HepG2 (cell line): ENCODE measurements around the gene ZNF281. TPM values are rescaled to one million over a fixed set of nuclear protein-coding genes. Genes with fewer than 3 reads are reported as not detected.

Source experiments
- CENPX ChIP-seq: sonication (generic); formaldehyde crosslinking; IDR thresholded peaks from 2 replicates; pipeline ENCODE4 v1.9.0; 2021; ENCODE audit warnings: mild to moderate bottlenecking, missing genetic modification reagents, moderate library complexity
- HNRNPLL ChIP-seq: fragments of 200-400 bp; formaldehyde crosslinking; IDR thresholded peaks from 2 replicates; pipeline ENCODE4 v1.6.1; 2017; ENCODE audit warnings: mild to moderate bottlenecking, low read depth, low read length; ENCODE audit not compliant: poor library complexity, severe bottlenecking
- IKZF1 ChIP-seq: fragments of 450-650 bp; IDR thresholded peaks from 2 replicates; pipeline ENCODE4 v1.7.1; 2016
- MEIS2 ChIP-seq: sonication (generic); formaldehyde crosslinking; IDR thresholded peaks from 2 replicates; pipeline ENCODE4 v1.9.0; 2021; ENCODE audit warnings: mild to moderate bottlenecking, missing genetic modification reagents
- NCOA2 ChIP-seq: sonication (generic); formaldehyde crosslinking; IDR thresholded peaks from 2 replicates; pipeline ENCODE4 v1.8.0; 2022; ENCODE audit warnings: inconsistent platforms
- PAF1 ChIP-seq: IDR thresholded peaks from 2 replicates; pipeline ENCODE4 v1.6.1; 2016; ENCODE audit warnings: missing genetic modification reagents, missing compliant biosample characterization
- PLSCR1 ChIP-seq: sonication (generic); formaldehyde crosslinking; IDR thresholded peaks from 2 replicates; pipeline ENCODE4 v1.5.0; 2020; ENCODE audit warnings: missing genetic modification reagents, mild to moderate bottlenecking, borderline replicate concordance
- RCOR2 ChIP-seq: IDR thresholded peaks from 2 replicates; pipeline ENCODE4 v1.6.1; 2016; ENCODE audit warnings: missing biosample characterization, missing genetic modification reagents
- RFX5 ChIP-seq: IDR thresholded peaks from 2 replicates; pipeline ENCODE4 v1.6.1; 2011; ENCODE audit warnings: low read depth, low read length, improper control_type of control experiment
- SMAD1 ChIP-seq: sonication (generic); formaldehyde crosslinking; IDR thresholded peaks from 2 replicates; pipeline ENCODE4 v1.4.0; 2020; ENCODE audit warnings: missing genetic modification reagents, low read depth, mild to moderate bottlenecking, borderline replicate concordance
- SP2 ChIP-seq: sonication (generic); formaldehyde crosslinking; IDR thresholded peaks from 2 replicates; pipeline ENCODE4 v1.5.1; 2020; ENCODE audit warnings: mild to moderate bottlenecking, missing genetic modification reagents
- TEAD3 ChIP-seq: optimal IDR thresholded peaks from 2 replicates; pipeline ENCODE3; 2016; ENCODE audit warnings: borderline replicate concordance
- ZFP1 ChIP-seq: IDR thresholded peaks from 2 replicates; pipeline ENCODE4 v1.6.1; 2016
- ZNF709 ChIP-seq: sonication (generic); formaldehyde crosslinking; IDR thresholded peaks from 2 replicates; pipeline ENCODE4 v1.5.0; 2020; ENCODE audit warnings: mild to moderate bottlenecking, missing genetic modification reagents
- ZSCAN9 ChIP-seq: IDR thresholded peaks from 2 replicates; pipeline ENCODE4 v1.6.1; 2016; ENCODE audit warnings: borderline replicate concordance
- polyA plus RNA-seq, 8 experiments: library from polyadenylated mRNA; depleted of rRNA in 3 of 8; stranded (reverse) in 7 of 8; unstranded in 1 of 8; fragments of >200 nt; fragmentation: Illumina TruSeq in 4 of 8; extraction: Trizol in 4 of 8; gene quantifications; 2 replicates each; pipeline versions ENCODE4 v1.2.1 to v1.2.3, GENCODE V29; 2011 to 2016; ENCODE audit warnings: low read depth in 4 of 8, missing spikeins in 1 of 8, mixed read lengths in 1 of 8; ENCODE audit not compliant: insufficient read depth in 1 of 8
- total RNA-seq, 5 experiments: library from RNA; depleted of rRNA; stranded (reverse); fragments of >200 nt; fragmentation: Illumina TruSeq; extraction: Trizol; gene quantifications; 2 replicates each; pipeline ENCODE4 v1.2.3, GENCODE V29; 2016; ENCODE audit warnings: low read depth in 1 of 5
- TF ChIP-seq, protein P1 (sequence below): sonication (generic); formaldehyde crosslinking; IDR thresholded peaks from 2 replicates; pipeline ENCODE4 v1.9.0; 2021; ENCODE audit warnings: mild to moderate bottlenecking, missing genetic modification reagents
- TF ChIP-seq, protein P2 (sequence below): sonication (generic); formaldehyde crosslinking; IDR thresholded peaks from 2 replicates; pipeline ENCODE4 v1.5.1; 2020; ENCODE audit warnings: missing genetic modification reagents, mild to moderate bottlenecking, borderline replicate concordance
- TF ChIP-seq, protein P3 (sequence below): sonication (generic); formaldehyde crosslinking; IDR thresholded peaks from 2 replicates; pipeline ENCODE4 v1.4.0; 2020; ENCODE audit warnings: missing genetic modification reagents
- TF ChIP-seq, protein P4 (sequence below): sonication (generic); formaldehyde crosslinking; IDR thresholded peaks from 2 replicates; pipeline ENCODE4 v1.8.0; 2022; ENCODE audit warnings: mild to moderate bottlenecking, missing genetic modification reagents, moderate library complexity

The ZNF281 gene
- total and polyA plus RNA-seq, 2 of the 13 experiments (the other 11 are each of a cell fraction or from before 2014, with no cell fraction given), result 7.7 to 20.6 TPM

DNA sequence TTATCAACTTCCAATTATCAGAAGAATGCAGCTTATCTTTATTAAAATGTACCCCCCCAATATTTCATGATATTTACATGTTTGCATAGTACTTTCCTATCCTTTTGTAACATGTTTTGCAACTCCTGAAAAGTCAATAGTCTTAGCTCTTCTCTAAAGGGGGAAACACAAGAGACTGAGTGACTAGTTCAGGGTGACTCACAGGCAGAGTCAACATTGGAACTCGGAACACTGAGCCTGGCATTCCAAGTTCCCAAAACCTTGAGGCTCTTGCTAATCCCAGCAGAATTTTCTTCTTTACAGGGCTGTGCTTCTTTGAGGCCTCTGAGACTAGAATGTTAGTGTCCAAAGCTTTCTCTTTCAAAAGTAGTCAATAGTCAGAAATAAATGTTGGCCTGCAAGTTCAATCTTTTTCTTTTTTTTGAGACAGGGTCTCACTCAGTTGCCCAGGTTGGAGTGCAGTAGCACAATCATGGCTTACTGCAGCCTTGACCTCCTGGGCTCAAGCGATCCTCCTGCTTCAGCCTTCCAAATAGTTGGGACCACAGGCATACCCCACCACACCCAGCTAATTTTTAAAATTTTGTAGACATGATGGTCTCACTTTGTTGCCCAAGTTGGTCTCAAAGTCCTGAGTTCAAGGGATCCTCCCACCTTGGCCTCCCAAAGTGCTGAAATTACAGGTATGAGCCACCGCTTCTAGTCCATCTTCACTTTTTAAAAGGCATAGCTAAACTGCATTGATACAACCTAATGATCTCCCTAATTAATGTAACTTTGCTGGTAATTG, 37.5 kb downstream of the ZNF281 start (continued):
- TF ChIP-seq, protein P1, sequence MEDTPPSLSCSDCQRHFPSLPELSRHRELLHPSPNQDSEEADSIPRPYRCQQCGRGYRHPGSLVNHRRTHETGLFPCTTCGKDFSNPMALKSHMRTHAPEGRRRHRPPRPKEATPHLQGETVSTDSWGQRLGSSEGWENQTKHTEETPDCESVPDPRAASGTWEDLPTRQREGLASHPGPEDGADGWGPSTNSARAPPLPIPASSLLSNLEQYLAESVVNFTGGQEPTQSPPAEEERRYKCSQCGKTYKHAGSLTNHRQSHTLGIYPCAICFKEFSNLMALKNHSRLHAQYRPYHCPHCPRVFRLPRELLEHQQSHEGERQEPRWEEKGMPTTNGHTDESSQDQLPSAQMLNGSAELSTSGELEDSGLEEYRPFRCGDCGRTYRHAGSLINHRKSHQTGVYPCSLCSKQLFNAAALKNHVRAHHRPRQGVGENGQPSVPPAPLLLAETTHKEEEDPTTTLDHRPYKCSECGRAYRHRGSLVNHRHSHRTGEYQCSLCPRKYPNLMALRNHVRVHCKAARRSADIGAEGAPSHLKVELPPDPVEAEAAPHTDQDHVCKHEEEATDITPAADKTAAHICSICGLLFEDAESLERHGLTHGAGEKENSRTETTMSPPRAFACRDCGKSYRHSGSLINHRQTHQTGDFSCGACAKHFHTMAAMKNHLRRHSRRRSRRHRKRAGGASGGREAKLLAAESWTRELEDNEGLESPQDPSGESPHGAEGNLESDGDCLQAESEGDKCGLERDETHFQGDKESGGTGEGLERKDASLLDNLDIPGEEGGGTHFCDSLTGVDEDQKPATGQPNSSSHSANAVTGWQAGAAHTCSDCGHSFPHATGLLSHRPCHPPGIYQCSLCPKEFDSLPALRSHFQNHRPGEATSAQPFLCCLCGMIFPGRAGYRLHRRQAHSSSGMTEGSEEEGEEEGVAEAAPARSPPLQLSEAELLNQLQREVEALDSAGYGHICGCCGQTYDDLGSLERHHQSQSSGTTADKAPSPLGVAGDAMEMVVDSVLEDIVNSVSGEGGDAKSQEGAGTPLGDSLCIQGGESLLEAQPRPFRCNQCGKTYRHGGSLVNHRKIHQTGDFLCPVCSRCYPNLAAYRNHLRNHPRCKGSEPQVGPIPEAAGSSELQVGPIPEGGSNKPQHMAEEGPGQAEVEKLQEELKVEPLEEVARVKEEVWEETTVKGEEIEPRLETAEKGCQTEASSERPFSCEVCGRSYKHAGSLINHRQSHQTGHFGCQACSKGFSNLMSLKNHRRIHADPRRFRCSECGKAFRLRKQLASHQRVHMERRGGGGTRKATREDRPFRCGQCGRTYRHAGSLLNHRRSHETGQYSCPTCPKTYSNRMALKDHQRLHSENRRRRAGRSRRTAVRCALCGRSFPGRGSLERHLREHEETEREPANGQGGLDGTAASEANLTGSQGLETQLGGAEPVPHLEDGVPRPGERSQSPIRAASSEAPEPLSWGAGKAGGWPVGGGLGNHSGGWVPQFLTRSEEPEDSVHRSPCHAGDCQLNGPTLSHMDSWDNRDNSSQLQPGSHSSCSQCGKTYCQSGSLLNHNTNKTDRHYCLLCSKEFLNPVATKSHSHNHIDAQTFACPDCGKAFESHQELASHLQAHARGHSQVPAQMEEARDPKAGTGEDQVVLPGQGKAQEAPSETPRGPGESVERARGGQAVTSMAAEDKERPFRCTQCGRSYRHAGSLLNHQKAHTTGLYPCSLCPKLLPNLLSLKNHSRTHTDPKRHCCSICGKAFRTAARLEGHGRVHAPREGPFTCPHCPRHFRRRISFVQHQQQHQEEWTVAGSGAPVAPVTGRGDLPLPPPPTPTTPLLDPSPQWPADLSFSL (CRISPR knock-in tag), result no peak
- TF ChIP-seq, protein P2, sequence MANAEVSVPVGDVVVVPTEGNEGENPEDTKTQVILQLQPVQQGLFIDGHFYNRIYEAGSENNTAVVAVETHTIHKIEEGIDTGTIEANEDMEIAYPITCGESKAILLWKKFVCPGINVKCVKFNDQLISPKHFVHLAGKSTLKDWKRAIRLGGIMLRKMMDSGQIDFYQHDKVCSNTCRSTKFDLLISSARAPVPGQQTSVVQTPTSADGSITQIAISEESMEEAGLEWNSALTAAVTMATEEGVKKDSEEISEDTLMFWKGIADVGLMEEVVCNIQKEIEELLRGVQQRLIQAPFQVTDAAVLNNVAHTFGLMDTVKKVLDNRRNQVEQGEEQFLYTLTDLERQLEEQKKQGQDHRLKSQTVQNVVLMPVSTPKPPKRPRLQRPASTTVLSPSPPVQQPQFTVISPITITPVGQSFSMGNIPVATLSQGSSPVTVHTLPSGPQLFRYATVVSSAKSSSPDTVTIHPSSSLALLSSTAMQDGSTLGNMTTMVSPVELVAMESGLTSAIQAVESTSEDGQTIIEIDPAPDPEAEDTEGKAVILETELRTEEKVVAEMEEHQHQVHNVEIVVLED (CRISPR knock-in tag), result no peak; the same call in 1 of the 2 replicates
- peak; percentile 85; the same call in 1 of the 2 replicates for TF ChIP-seq ZSCAN9 (CRISPR knock-in tag)
- TF ChIP-seq SMAD1 (CRISPR knock-in tag), result no peak
- TF ChIP-seq, protein P3, sequence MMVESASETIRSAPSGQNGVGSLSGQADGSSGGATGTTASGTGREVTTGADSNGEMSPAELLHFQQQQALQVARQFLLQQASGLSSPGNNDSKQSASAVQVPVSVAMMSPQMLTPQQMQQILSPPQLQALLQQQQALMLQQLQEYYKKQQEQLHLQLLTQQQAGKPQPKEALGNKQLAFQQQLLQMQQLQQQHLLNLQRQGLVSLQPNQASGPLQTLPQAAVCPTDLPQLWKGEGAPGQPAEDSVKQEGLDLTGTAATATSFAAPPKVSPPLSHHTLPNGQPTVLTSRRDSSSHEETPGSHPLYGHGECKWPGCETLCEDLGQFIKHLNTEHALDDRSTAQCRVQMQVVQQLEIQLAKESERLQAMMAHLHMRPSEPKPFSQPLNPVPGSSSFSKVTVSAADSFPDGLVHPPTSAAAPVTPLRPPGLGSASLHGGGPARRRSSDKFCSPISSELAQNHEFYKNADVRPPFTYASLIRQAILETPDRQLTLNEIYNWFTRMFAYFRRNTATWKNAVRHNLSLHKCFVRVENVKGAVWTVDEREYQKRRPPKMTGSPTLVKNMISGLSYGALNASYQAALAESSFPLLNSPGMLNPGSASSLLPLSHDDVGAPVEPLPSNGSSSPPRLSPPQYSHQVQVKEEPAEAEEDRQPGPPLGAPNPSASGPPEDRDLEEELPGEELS (CRISPR knock-in tag), result peak; percentile 98
- TF ChIP-seq RCOR2 (CRISPR knock-in tag), result peak; percentile 83
- TF ChIP-seq, protein P4, sequence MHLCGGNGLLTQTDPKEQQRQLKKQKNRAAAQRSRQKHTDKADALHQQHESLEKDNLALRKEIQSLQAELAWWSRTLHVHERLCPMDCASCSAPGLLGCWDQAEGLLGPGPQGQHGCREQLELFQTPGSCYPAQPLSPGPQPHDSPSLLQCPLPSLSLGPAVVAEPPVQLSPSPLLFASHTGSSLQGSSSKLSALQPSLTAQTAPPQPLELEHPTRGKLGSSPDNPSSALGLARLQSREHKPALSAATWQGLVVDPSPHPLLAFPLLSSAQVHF, result no peak
- peak; percentile 17; the same call in 1 of the 2 replicates for TF ChIP-seq MEIS2 (CRISPR knock-in tag)
- no peak for TF ChIP-seq RFX5
- TF ChIP-seq ZNF709 (CRISPR knock-in tag), result no peak
- no peak for TF ChIP-seq PLSCR1 (CRISPR knock-in tag)
- TF ChIP-seq IKZF1, result no peak
- peak; percentile 98 for TF ChIP-seq NCOA2 (CRISPR knock-in tag)
- no peak for TF ChIP-seq SP2 (CRISPR knock-in tag)
- peak; percentile 81 for TF ChIP-seq ZFP1 (CRISPR knock-in tag)
- TF ChIP-seq HNRNPLL, result no peak
- peak; percentile 94 for TF ChIP-seq TEAD3 (CRISPR knock-in tag)
- no peak for TF ChIP-seq CENPX
- no peak for TF ChIP-seq PAF1 (CRISPR knock-in tag)
